ENCODE results near the gene CDH4.

GRCh38 chr20:61638802-61639585, 386.9 kb downstream of the CDH4 start:
- TF ChIP-seq CTCF (conservative IDR thresholded peaks at IDR 0.05; ENCODE audit: low read length) (no peak), EZH2phosphoT487 (IDR thresholded peaks at IDR 0.05; ENCODE audit: borderline replicate concordance, low read depth, low read length) (no peak)

All from OCI-LY7 (cell line).